ENCODE data around the gene TM4SF5.

The TM4SF5 gene

DNA sequence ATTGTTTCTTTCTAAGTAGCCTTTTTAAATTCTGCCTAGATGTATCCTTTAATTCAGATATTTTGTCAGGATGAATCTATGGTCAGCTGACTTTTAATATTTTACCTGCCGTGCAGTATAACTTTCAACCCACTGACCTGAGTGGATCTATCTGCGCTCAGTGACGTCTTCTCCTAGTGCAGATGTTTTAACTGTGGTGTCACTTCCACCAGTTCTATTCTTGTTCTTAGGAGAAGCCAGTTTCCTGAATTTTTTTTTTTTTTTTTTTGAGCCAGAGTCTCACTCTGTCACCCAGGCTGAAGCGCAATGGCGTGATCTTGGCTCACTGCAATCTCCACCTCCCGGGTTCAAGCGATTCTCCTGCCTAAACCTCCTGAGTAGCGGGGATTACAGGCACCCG lies 5.0 kb upstream of the TM4SF5 start:
- TF ChIP-seq, protein P1, sequence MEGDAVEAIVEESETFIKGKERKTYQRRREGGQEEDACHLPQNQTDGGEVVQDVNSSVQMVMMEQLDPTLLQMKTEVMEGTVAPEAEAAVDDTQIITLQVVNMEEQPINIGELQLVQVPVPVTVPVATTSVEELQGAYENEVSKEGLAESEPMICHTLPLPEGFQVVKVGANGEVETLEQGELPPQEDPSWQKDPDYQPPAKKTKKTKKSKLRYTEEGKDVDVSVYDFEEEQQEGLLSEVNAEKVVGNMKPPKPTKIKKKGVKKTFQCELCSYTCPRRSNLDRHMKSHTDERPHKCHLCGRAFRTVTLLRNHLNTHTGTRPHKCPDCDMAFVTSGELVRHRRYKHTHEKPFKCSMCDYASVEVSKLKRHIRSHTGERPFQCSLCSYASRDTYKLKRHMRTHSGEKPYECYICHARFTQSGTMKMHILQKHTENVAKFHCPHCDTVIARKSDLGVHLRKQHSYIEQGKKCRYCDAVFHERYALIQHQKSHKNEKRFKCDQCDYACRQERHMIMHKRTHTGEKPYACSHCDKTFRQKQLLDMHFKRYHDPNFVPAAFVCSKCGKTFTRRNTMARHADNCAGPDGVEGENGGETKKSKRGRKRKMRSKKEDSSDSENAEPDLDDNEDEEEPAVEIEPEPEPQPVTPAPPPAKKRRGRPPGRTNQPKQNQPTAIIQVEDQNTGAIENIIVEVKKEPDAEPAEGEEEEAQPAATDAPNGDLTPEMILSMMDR (IDR thresholded peaks at IDR 0.05; ENCODE audit: insufficient read depth, low read depth, low read length, missing control alignments), result no peak
- no peak for DNase-seq (ENCODE audit: low read depth)
- no peak overlapping the region for H3K4me3 ChIP-seq (ENCODE audit: low read length)

DNA sequence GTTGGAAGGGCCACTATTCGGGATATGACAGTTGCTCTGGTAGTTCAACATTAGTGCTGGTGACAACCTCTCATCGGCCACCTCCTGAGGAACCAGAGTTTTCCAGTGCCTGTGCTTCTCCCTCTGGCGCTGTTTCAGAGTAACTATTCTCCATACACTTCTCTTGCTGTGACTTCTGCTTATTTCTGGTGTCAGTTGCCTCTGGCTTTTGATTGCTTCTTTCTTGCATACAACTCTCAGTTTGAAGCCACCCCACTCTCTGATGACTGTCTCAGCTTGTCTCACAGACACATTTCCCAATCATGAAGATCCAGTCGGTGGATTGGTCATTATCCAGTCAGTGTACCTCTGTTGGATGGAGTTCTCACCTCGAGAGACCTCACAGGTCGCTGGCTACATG lies 3.4 kb upstream of the TM4SF5 start:
- DNase-seq (ENCODE audit: low read depth), result peak; percentile 43
- TF ChIP-seq, protein P1 (IDR thresholded peaks at IDR 0.05; ENCODE audit: insufficient read depth, low read depth, low read length, missing control alignments), result no peak
- no peak overlapping the region for H3K4me3 ChIP-seq (ENCODE audit: low read length)

DNA sequence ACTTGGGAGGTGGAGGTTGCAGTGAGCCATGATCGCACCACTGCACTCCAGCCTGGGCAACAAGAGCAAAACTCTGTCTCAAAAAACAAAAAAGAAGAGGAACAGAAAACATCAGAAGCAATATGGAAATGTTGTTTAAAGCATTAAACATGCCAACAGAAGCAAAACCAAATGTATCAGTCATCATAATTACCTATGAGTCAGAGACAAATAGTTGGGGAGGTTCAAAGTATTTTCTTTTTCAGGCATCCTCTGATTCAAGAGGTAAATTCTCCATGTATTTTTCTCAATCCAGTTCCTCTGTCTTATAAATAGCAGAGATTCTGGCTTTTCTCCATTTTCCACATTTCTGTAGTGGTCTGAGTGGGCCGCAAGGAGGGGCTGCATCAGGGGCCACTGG lies 2.1 kb upstream of the TM4SF5 start:
- TF ChIP-seq, protein P1 (IDR thresholded peaks at IDR 0.05; ENCODE audit: insufficient read depth, low read depth, low read length, missing control alignments), result no peak
- no peak overlapping the region for H3K4me3 ChIP-seq (ENCODE audit: low read length)
- DNase-seq (ENCODE audit: low read depth), result peak; percentile 48

DNA sequence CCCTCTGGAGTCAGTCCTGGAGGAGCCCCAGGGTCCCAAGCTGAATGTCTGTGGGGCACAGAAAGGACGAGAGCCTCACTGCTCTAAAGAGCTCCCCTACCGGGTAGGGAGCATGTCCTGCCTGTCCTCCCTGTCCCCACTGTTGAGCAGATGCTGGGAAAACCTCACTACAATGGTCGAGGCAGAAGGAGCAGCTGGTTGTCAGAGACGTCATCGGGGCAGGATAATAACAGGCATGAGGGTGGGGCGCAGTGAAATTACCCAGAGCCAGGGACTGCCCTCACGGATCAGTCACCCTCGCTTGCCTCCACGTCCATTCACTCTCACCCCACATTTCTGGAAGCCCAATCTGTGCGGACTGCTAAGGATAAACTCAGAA lies 538 bp downstream of the TM4SF5 start:
- TF ChIP-seq, protein P1 (IDR thresholded peaks at IDR 0.05; ENCODE audit: insufficient read depth, low read depth, low read length, missing control alignments), result no peak
- no peak overlapping the region for H3K4me3 ChIP-seq (ENCODE audit: low read length)
- no peak for DNase-seq (ENCODE audit: low read depth)

DNA sequence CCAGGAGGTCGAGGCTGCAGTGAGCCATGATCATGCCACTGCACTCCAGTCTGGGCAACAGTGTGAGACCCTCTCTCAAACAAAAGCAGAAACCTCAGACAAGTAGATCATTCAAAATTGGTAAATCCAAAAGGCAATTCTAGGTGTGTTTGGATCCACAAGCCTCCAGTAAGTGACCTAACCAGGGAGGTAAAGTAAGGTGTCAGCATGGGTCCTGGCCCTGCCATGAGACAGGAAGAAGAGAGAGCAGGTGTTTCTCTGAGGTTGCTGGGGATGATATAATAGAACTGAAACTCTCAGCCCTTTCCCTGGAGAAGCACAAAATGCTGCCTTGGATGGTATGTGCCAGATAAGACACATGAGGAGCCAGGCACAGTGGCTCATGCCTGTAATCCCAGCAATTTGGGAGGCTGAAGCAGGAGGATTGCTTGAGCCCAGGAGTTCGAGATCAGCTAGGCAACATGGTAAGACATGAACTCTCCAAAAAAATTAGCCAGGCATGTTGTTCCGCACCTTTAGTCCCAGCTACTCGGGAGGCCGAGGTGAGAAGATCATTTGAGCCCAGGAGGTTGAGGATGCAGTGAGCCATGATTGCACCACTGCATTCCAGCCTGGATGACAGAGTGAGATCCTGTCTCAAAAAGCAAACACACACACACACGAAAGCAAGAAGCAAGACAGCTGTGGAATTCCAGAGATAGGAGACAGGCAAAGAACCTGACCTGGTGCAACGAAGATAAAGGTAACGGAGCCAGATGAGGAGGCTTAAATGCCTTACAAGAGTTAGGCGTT lies 6.5 kb downstream of the TM4SF5 start:
- no peak overlapping the region for H3K4me3 ChIP-seq (ENCODE audit: low read length)
- TF ChIP-seq, protein P1 (IDR thresholded peaks at IDR 0.05; ENCODE audit: insufficient read depth, low read depth, low read length, missing control alignments), result no peak
- DNase-seq (ENCODE audit: low read depth), result peak; percentile 35

DNA sequence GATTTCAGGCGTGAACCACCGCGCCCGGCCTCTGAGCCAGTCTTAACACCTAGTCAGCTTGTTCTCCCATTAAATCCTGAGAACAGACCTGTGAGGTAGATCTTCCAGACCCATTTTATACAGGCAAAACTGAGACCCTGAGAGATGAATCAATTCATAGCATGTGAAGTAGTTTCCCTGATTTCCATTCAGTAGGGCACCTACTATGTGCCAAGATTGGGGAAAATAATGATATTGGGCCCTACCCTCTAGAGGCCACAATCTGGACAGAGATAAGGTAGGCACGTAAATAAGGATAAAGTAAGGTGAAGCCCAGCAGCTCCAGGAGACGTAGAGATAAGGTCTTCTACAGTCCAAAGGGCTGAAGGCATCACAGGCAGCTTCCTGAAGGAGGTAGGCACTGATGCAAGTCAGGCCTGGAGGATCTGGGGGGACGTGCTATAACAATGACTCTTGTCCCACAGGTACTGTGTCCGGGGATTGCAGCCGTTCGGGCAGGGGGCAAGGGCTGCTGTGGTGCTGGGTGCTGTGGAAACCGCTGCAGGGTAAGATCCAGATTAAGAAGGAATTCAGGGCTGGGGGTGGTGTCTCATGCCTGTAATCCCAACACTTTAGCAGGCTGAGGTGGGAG lies 8.8 kb downstream of the TM4SF5 start:
- TF ChIP-seq, protein P1 (IDR thresholded peaks at IDR 0.05; ENCODE audit: insufficient read depth, low read depth, low read length, missing control alignments), result no peak
- no peak for DNase-seq (ENCODE audit: low read depth)
- H3K4me3 ChIP-seq (ENCODE audit: low read length), result no peak overlapping the region

All from epithelial cell of esophagus (primary cell).